Measurements from ENCODE around the gene TBC1D20.
"Not testable (repeated sequence)": the region's sequence is repeated elsewhere in the genome, so short reads cannot be mapped to it uniquely, and the experiment has no call there.

TBC1D20 gene

DNA sequence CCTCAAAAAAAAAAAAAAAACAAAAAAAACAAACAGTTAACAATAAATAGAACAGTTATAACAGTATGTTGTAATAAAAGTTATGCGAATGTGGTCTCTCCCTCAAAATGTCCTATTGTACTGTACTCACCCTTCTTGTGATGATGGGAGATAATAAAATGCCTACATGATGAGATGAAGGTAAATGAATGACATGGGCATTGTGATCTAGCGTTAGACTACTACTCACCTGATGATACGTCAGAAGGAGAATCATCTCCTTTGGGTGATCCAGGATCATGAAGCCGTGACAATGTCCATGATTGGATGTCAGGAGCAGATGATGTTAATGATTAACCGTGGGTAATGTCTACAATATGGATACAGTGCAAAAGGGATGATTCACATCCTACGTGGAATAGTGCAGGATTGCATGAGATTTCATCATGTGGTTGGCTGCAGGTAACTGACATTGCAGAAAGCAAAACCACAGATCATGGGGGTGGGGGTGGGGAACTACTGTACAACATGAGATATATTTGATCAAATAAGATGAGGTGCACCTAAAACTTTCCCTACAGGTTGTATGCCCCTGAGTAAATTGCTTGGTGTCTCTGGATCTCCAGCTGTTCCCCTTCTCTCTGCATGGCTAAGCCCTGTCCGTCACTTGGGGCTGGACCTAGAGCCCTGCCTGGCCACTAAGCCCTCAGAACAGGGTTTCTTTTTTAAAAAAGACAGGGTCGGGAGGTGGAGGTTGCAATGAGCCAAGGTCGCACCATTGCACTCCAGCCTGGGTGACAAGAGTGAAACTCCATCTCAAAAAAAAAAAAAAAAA lies 60.4 kb downstream of the TBC1D20 start:
- no peak for DNase-seq (ENCODE audit: low read depth, low spot score)

DNA sequence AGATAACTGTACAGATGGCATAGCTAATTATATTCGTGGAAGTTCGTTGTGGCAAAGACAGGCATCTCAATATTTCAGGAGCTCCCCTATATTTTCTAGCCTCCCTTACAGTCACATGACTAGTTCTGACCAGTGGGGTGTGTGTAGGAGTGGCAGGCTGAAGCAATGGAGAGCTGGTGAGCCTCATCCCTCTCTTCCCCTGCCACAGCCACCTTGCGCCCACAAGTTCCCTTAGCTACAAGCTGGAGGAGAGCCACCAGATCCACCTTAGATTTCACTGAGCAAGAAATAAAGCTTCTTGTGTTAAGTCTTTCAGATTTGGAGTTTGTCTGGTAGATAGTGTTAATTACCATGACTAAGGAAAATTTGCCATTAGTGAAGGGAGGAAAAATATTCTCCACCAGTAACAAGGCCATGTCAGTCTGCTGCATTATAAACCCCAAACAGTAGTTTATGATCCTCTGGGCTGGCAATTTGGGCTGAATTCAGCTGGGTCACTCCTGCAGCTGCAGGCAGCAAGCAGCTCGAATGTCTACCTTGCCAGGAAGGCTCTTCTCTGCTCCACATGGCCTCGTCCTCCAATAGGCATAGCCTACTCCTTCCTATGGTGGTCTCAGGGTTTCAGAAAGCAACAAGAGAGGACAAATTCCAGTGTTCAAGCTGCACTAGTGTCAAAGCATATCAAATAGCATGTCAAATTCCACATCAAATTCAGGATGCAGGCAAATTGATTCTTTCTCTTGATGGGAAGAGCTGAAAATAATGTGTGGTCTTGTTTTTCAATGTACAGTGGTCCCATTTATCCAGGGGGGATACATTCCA lies 61.7 kb downstream of the TBC1D20 start:
- no peak for DNase-seq (ENCODE audit: low read depth, low spot score)

DNA sequence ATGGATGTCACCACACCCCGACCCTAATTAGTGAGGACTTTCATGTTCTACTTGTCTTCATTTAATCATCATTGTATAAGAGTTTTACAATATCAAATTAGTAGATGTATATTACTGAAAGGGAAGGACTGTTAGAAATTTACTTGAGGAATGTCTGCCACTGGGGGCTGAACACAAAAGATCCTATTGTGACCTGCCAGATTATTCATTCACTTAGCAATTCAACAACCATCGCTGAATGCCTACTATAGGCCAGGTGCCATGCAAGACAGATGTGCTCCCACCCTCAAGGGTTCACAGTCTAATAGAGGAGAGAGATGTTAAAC lies 62.2 kb downstream of the TBC1D20 start:
- no peak for DNase-seq (ENCODE audit: low read depth, low spot score)

- no peak for DNase-seq (ENCODE audit: low read depth, low spot score)
Observed at GRCh38 chr20:399182-399707, 63.1 kb downstream of the TBC1D20 start.

- DNase-seq (ENCODE audit: low read depth, low spot score): no peak
Observed at GRCh38 chr20:397432-398237, 64.7 kb downstream of the TBC1D20 start.

GRCh38 chr20:396619-397431 lies 65.5 kb downstream of the TBC1D20 start:
- no peak for DNase-seq (ENCODE audit: low read depth, low spot score)

GRCh38 chr20:396252-396618 lies 66.1 kb downstream of the TBC1D20 start:
- no peak for DNase-seq (ENCODE audit: low read depth, low spot score)

- not testable (repeated sequence) for DNase-seq (ENCODE audit: low read depth, low spot score)
Observed at GRCh38 chr20:393296-393695, 69.0 kb downstream of the TBC1D20 start.

- DNase-seq (ENCODE audit: low read depth, low spot score): no peak
Observed at GRCh38 chr20:391041-391711, 71.2 kb downstream of the TBC1D20 start.

DNA sequence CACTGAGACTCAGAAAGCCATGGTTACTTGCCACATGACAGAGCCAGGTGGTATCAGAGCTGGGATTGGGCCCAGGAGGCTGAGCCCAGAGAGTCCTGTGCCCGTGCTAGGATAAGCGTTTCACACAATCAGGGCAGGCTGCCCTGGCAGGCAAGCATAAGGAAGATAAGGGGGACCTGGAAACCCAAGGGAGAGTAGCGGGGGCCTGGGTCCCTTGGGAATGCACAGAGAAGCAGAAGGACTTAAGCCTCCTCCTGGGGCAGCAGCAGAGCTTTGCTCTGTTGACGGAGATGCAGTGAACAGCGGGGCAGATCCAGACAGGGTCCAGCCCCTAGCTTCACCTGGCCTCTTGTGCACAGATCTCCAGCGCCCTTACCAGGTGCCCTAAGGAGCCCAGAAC lies 73.1 kb downstream of the TBC1D20 start:
- DNase-seq (ENCODE audit: low read depth, low spot score): no peak

DNA sequence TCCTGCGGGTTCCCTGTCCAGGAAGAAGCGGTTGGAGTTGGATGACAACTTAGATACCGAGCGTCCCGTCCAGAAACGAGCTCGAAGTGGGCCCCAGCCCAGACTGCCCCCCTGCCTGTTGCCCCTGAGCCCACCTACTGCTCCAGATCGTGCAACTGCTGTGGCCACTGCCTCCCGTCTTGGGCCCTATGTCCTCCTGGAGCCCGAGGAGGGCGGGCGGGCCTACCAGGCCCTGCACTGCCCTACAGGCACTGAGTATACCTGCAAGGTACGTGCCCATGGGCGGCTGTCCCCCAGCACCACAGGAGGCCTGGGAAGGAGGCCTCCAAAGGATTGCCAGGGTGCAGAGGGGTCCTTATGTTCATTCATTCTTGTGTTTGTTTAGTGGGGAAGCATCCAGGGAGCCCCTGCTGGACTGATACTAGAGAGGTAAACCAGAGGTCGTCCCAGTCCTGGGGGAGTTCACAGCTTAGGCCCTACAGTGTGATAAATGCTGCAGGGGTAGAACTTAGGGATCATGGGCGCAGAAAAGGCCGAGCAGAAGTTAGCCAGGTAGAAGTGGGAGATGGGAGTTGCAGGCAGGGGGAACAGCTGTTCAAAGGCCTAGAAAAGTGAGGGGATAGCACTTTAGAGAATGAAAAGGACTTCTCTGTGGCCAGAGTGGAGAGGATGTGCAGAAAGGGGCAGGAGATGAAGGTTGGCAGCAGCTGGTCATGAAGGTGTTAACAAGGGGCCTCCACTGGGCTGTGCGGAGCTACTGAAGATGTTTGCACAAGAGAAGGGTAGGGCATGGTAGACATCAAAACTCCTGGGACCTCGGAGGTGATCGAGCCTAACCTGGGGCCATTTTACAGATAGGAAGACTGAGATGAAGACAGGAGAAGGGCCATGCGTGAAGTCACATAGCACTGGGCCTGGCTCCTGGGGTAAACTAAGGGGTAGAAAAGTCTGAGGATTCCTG lies 74.0 kb downstream of the TBC1D20 start:
- DNase-seq (ENCODE audit: low read depth, low spot score): no peak

DNA sequence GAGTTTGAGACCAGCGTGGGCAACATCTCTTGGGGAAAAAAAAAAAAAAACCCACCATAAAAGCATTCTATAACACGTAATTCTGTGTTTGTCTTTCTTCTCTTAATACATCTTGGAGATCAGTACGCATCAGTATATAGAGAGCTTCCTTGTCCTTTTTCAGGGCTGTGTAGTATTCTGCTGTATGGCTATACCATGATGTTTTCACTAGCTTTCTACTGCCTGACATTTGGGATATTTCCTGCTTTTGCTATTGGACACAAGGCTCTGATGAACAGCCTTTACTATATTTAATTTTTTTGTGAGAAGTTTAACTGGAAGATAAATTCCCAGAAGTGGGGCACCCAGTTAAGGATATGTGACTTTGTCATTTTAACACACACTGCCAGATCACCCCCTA lies 74.8 kb downstream of the TBC1D20 start:
- DNase-seq (ENCODE audit: low read depth, low spot score): no peak

DNA sequence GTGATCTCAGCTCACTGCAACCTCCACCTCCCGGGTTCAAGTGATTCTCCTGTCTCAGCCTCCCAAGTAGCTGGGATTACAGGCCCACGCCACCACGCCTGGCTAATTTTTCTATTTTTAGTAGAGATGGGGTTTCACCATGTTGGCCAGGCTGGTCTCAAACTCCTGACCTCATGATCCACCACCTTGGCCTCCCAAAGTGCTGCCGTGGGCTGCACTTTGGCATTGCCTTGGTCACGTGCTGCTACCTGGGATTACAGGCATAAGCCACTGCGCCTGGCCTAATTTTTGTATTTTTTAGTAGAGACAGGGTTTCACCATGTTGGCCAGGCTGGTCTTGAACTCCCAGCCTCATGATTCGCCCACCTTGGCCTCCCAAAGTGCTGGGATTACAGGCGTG lies 75.7 kb downstream of the TBC1D20 start:
- DNase-seq (ENCODE audit: low read depth, low spot score): not testable (repeated sequence)

All from smooth muscle cell of the brain vasculature (primary cell).